DND-41 (cell line): Measurements from ENCODE around the gene TRIP13.

ENCODE experiments used
- EZH2 ChIP-seq: IDR thresholded peaks from 3 replicates; pipeline ENCODE4 v1.6.1; 2012; ENCODE audit warnings: borderline replicate concordance, low read depth, mild to moderate bottlenecking, moderate library complexity, low read length, inconsistent platforms; ENCODE audit not compliant: severe bottlenecking
- TF ChIP-seq, protein P1 (sequence below): IDR thresholded peaks from 2 replicates; pipeline ENCODE4 v1.5.1; 2012; ENCODE audit warnings: borderline replicate concordance, low read length, moderate library complexity, mild to moderate bottlenecking; ENCODE audit not compliant: poor library complexity, severe bottlenecking; ENCODE audit errors: extremely low read depth

DNA sequence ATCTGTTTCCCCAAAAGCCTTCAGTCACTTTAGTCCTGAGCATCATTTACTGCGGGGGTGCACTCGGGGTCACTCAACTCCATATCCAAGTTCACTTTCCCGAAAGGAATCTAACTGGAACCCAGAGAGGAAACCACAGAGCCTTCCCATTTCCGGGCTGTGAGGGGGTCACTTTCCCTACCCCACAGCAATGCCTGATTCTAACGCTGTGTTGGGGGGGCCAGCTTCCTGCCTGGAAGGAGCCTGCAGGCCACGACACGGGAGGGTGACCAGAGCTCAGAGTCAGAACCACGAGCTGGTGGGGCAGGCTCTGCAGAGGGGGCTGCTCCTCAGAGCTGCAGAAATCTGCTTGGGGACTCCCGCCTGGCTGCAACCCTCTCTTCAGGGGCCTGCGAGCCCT lies 20.4 kb upstream of the TRIP13 start:
- TF ChIP-seq, protein P1, sequence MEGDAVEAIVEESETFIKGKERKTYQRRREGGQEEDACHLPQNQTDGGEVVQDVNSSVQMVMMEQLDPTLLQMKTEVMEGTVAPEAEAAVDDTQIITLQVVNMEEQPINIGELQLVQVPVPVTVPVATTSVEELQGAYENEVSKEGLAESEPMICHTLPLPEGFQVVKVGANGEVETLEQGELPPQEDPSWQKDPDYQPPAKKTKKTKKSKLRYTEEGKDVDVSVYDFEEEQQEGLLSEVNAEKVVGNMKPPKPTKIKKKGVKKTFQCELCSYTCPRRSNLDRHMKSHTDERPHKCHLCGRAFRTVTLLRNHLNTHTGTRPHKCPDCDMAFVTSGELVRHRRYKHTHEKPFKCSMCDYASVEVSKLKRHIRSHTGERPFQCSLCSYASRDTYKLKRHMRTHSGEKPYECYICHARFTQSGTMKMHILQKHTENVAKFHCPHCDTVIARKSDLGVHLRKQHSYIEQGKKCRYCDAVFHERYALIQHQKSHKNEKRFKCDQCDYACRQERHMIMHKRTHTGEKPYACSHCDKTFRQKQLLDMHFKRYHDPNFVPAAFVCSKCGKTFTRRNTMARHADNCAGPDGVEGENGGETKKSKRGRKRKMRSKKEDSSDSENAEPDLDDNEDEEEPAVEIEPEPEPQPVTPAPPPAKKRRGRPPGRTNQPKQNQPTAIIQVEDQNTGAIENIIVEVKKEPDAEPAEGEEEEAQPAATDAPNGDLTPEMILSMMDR, result no peak
- no peak for TF ChIP-seq EZH2
